Testis (tissue), 3 donors: ENCODE results near the gene KLHDC7B. TPM values are rescaled to one million over a fixed set of nuclear protein-coding genes. Genes with fewer than 3 reads are reported as not detected.

Source experiments
- DNase-seq: peaks from one replicate; pipeline ENCODE4 v3.0.0-alpha.2; 2019
- H3K27ac ChIP-seq, 2 donors: fragments of 200-600 bp; sonication (generic); one replicate each; pipeline ENCODE4 v1.5.1; 2019
- H3K27me3 ChIP-seq: fragments of 200-600 bp; sonication (generic); one replicate; pipeline ENCODE4 v1.5.1; 2019
- H3K36me3 ChIP-seq: fragments of 200-600 bp; sonication (generic); one replicate; pipeline ENCODE4 v1.5.1; 2017; ENCODE audit warnings: low read depth; ENCODE audit errors: missing control alignments
- H3K4me1 ChIP-seq: fragments of 200-600 bp; sonication (generic); one replicate; pipeline ENCODE4 v1.5.1; 2019
- H3K4me3 ChIP-seq, 2 donors: fragments of 200-600 bp; sonication (generic); one replicate each; pipeline ENCODE4 v1.5.1; 2017 to 2019
- H3K9me3 ChIP-seq: fragments of 200-600 bp; sonication (generic); one replicate; pipeline ENCODE4 v1.5.1; 2017
- CTCF ChIP-seq, 3 experiments: fragments of 450-650 bp in 2 of 3; fragments of 200-600 bp in 1 of 3; sonication (generic) in 1 of 3; IDR thresholded peaks; one replicate each; pipeline ENCODE4 v1.5.1; 2016 to 2019; ENCODE audit warnings: antibody characterized with exemption in 3 of 3, mild to moderate bottlenecking in 2 of 3, moderate library complexity in 1 of 3
- POLR2A ChIP-seq: fragments of 450-650 bp; IDR thresholded peaks from one replicate; pipeline ENCODE4 v1.6.1; 2017; ENCODE audit warnings: antibody characterized with exemption, mild to moderate bottlenecking, moderate library complexity
- WGBS, 2 donors: methylation state at CpG; one replicate each; pipeline ENCODE4 v1.1.5; 2018; 5-methylcytosine and 5-hydroxymethylcytosine counted together
- intact Hi-C: fragments of 100-400 bp; cut with DNase I; formaldehyde crosslinking; loops from one replicate; pipeline ENCODE4 v1.15.1; 2023; ENCODE audit warnings: low total_unique reads
- polyA plus RNA-seq: library from polyadenylated mRNA; stranded (reverse); fragments of 350-450 nt; fragmentation: Illumina TruSeq; extraction: RNeasy Lipid Tissue Mini Kit (QIAGEN cat#74804); gene quantifications from one replicate; pipeline ENCODE4 v1.2.3, GENCODE V29; 2014; ENCODE audit warnings: low read depth, low replicate concordance; ENCODE audit not compliant: insufficient read depth
- total RNA-seq, 2 donors: library from RNA; depleted of rRNA; stranded (reverse); fragments of >200 nt; gene quantifications; one replicate each; pipeline ENCODE4 v1.2.3, GENCODE V29; 2016

KLHDC7B gene
- total and polyA plus RNA-seq, 3 donors from 2014 or later: 0.24 to 0.93 (median 0.51) TPM

- H3K4me3 ChIP-seq: no peak overlapping the region
- intact Hi-C loops: no loop called here
- no peaks in the 10 kb centered on the region for H3K27me3 ChIP-seq
- H3K36me3 ChIP-seq: no peaks in the 10 kb centered on the region
- peaks cover 9% of the 10 kb centered on the region for H3K4me1 ChIP-seq
- WGBS, 2 donors: 92 to 93% methylated on average over 8 of the region's 8 CpGs
- no peaks in the 10 kb centered on the region for H3K9me3 ChIP-seq
- no peak overlapping the region for H3K27ac ChIP-seq
- DNase-seq: no peak
- TF ChIP-seq CTCF (IDR thresholded peaks at IDR 0.05) (no peak), POLR2A (no peak)
These were observed 29.8 kb downstream of the KLHDC7B start for GRCh38 chr22:50575426-50575941.

- WGBS, 2 donors: 70 to 80% methylated on average over 4 to 5 of the region's 5 CpGs
- no peak for DNase-seq
- intact Hi-C loops: no loop called here
- H3K9me3 ChIP-seq: no peaks in the 10 kb centered on the region
- peaks cover 9% of the 10 kb centered on the region for H3K4me1 ChIP-seq
- H3K36me3 ChIP-seq: no peaks in the 10 kb centered on the region
- no peaks in the 10 kb centered on the region for H3K27me3 ChIP-seq
- H3K4me3 ChIP-seq: no peak overlapping the region
- TF ChIP-seq CTCF (IDR thresholded peaks at IDR 0.05) (no peak), POLR2A (no peak)
- H3K27ac ChIP-seq: no peak overlapping the region
These were observed 30.4 kb downstream of the KLHDC7B start for GRCh38 chr22:50576070-50576469.

GRCh38 chr22:50576806-50577696 is 31.4 kb downstream of the KLHDC7B start:
- H3K27ac ChIP-seq: no peak overlapping the region
- no peaks in the 10 kb centered on the region for H3K36me3 ChIP-seq
- intact Hi-C loops: no loop called here
- H3K27me3 ChIP-seq: no peaks in the 10 kb centered on the region
- 83 to 84% methylated on average over 16 to 18 of the region's 18 CpGs for WGBS, 2 donors
- H3K4me1 ChIP-seq: peaks cover 17% of the 10 kb centered on the region
- H3K4me3 ChIP-seq: peak overlapping the region in 1 of 2 donors; percentile 21
- no peaks in the 10 kb centered on the region for H3K9me3 ChIP-seq
- DNase-seq: no peak
- TF ChIP-seq CTCF (IDR thresholded peaks at IDR 0.05) (no peak), POLR2A (no peak)

DNA sequence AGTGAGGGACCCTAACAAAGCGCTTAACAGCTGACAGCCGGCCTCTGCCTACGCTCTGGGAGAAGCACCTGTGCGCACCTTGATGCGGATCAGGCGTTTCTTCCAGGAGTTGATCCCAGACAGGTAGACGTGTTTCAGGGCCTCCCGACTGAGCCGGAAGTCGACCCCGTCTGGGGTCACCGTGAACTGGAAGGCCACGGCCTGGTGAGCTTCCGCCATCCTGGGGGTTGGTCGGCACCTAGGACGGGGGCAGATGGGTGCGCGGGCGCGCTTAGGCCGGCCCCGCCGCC is 31.9 kb downstream of the KLHDC7B start:
- Histone ChIP-seq H3K27me3 (no peaks in the 10 kb centered on the region), H3K9me3 (no peaks in the 10 kb centered on the region), H3K4me3 (peak overlapping the region in 1 of 2 donors; percentile 21), H3K36me3 (no peaks in the 10 kb centered on the region), H3K4me1 (peaks cover 17% of the 10 kb centered on the region), H3K27ac (no peak overlapping the region)
- 58 to 67% methylated on average over 3 to 22 of the region's 23 CpGs for WGBS, 2 donors
- DNase-seq: no peak
- TF ChIP-seq POLR2A: no peak
- TF ChIP-seq CTCF (IDR thresholded peaks at IDR 0.05): no peak
- intact Hi-C loops: no loop called here
